Measurements from ENCODE around the gene SLAIN2. TPM values are rescaled to one million over a fixed set of nuclear protein-coding genes. Genes with fewer than 3 reads are reported as not detected.

The SLAIN2 gene
- total RNA-seq, 2 experiments from 2014 or later, result 46.3 to 47.0 TPM

DNA sequence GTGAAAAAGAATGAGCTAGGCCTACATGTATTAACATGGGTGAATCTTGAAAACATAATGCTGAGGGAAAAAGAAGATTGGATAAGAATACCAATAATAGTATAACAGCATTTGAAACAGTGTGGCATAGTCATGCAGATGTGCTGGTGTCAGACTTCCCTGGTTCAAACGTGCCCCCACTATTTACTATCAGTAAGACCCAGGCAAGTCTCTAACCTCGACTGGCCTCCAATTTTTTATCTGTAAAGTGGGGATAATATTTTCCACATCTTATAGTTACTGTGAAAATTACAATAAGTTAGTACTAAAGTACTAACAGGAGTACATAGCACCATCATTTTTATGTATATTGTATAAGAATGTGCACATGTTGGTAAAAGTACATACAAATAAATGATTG, 17.0 kb upstream of the SLAIN2 start:
- H3K36me3 ChIP-seq (ENCODE audit: insufficient read depth, low read length), result no peaks in the 10 kb centered on the region
- no peak for DNase-seq
- TF ChIP-seq, protein P1, sequence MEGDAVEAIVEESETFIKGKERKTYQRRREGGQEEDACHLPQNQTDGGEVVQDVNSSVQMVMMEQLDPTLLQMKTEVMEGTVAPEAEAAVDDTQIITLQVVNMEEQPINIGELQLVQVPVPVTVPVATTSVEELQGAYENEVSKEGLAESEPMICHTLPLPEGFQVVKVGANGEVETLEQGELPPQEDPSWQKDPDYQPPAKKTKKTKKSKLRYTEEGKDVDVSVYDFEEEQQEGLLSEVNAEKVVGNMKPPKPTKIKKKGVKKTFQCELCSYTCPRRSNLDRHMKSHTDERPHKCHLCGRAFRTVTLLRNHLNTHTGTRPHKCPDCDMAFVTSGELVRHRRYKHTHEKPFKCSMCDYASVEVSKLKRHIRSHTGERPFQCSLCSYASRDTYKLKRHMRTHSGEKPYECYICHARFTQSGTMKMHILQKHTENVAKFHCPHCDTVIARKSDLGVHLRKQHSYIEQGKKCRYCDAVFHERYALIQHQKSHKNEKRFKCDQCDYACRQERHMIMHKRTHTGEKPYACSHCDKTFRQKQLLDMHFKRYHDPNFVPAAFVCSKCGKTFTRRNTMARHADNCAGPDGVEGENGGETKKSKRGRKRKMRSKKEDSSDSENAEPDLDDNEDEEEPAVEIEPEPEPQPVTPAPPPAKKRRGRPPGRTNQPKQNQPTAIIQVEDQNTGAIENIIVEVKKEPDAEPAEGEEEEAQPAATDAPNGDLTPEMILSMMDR (IDR thresholded peaks at IDR 0.05), result no peak
- intact Hi-C loops (cut with DNase I, micrococcal nuclease), result no loop called here
- no peak overlapping the region for H3K4me3 ChIP-seq (ENCODE audit: low read length)
- H3K27ac Mint-ChIP-seq, result no peak overlapping the region
- H3K4me3 Mint-ChIP-seq, result no peak overlapping the region
- no peaks in the 10 kb centered on the region for H3K4me1 Mint-ChIP-seq (ENCODE audit: low read depth)
- CTCF ChIA-PET, result no interaction called here
- H3K27me3 Mint-ChIP-seq, result no peaks in the 10 kb centered on the region
- H3K27me3 ChIP-seq (ENCODE audit: control insufficient read depth in 1 of 2, insufficient read depth in 2 of 2, low read length in 2 of 2), result peaks cover 0 to 3% of the 10 kb centered on the region in 2 experiments
- H3K27ac ChIP-seq (ENCODE audit: low read depth in 1 of 2, low read length in 2 of 2), result no peak overlapping the region
- no peak for ATAC-seq (ENCODE audit: poor library complexity)
- H3K9me3 Mint-ChIP-seq, result no peaks in the 10 kb centered on the region
- no peaks in the 10 kb centered on the region for H3K9me3 ChIP-seq (ENCODE audit: control insufficient read depth in 1 of 2, insufficient read depth in 1 of 2, low read length in 2 of 2)
- POLR2A ChIA-PET, result no interaction called here
- no peaks in the 10 kb centered on the region for H3K36me3 Mint-ChIP-seq (ENCODE audit: low read depth)
- H3K4me1 ChIP-seq (ENCODE audit: insufficient read depth, low read length), result no peaks in the 10 kb centered on the region

DNA sequence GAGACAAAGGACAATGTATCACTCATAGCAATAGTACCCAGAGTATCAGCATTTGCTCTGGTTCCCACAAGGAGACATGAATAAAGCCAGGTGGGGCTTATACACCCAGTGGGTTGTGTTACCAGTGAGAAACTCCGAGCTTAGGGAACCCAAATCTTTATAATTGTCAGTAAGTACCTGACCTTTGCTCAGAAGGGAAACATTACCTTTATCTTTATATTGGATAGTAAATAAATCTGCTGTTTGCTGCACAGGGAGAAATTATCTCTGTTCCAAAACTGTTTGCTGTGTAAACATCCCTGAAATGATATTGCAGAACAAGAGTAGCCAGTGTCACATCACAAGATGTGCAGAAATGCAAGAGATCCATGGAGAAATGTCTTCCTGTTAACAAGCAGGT, 12.1 kb upstream of the SLAIN2 start:
- H3K27ac ChIP-seq (ENCODE audit: low read depth in 1 of 2, low read length in 2 of 2), result no peak overlapping the region
- CTCF ChIA-PET, result interaction anchor here (0.6 kb wide), 1 partner anchor 43 kb away, joined by 4 read pairs; no protein-coding TSS in a partner anchor
- POLR2A ChIA-PET, result interaction anchor here (0.7 kb wide), 1 partner anchor 442 kb away, joined by 4 read pairs; no protein-coding TSS in a partner anchor
- Mint-ChIP-seq H3K36me3 (ENCODE audit: low read depth) (no peaks in the 10 kb centered on the region), H3K9me3 (no peaks in the 10 kb centered on the region), H3K4me3 (no peak overlapping the region), H3K27me3 (no peaks in the 10 kb centered on the region), H3K4me1 (ENCODE audit: low read depth) (no peaks in the 10 kb centered on the region), H3K27ac (no peak overlapping the region)
- intact Hi-C loops (cut with DNase I, micrococcal nuclease), result no loop called here
- no peaks in the 10 kb centered on the region for H3K4me1 ChIP-seq (ENCODE audit: insufficient read depth, low read length)
- H3K4me3 ChIP-seq (ENCODE audit: low read length), result no peak overlapping the region
- H3K9me3 ChIP-seq (ENCODE audit: control insufficient read depth in 1 of 2, insufficient read depth in 1 of 2, low read length in 2 of 2), result no peaks in the 10 kb centered on the region
- ATAC-seq (ENCODE audit: poor library complexity), result no peak
- TF ChIP-seq, protein P1 (IDR thresholded peaks at IDR 0.05), result no peak
- DNase-seq, result no peak
- H3K36me3 ChIP-seq (ENCODE audit: insufficient read depth, low read length), result no peaks in the 10 kb centered on the region
- H3K27me3 ChIP-seq (ENCODE audit: control insufficient read depth in 1 of 2, insufficient read depth in 2 of 2, low read length in 2 of 2), result peaks cover 0 to 6% of the 10 kb centered on the region in 2 experiments

DNA sequence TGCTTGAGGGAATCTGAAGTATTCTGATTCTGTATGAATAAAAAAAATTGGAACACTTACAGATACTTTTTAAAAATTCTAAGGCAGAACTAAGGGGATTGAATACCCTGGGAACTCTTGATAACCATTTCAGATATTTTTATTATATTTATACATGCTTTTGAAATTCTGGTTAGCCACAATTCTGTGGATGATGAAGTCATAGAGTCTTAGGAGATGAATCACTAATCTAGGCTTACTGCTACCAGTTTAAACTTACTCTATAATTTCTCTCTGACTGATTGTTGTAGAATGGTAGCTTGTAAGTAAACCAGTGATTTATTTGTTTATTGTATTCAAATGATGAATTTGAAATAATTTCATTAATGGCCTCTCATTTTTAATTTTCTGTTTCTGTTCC, 11.4 kb upstream of the SLAIN2 start:
- no peaks in the 10 kb centered on the region for H3K4me1 Mint-ChIP-seq (ENCODE audit: low read depth)
- CTCF ChIA-PET, result no interaction called here
- POLR2A ChIA-PET, result no interaction called here

More for the DNA sequence above, 11.4 kb upstream of the SLAIN2 start:
- no peak overlapping the region for H3K4me3 ChIP-seq (ENCODE audit: low read length)
- no peak overlapping the region for H3K27ac ChIP-seq (ENCODE audit: low read depth in 1 of 2, low read length in 2 of 2)
- peaks cover 0 to 6% of the 10 kb centered on the region in 2 experiments for H3K27me3 ChIP-seq (ENCODE audit: control insufficient read depth in 1 of 2, insufficient read depth in 2 of 2, low read length in 2 of 2)
- no peaks in the 10 kb centered on the region for H3K4me1 ChIP-seq (ENCODE audit: insufficient read depth, low read length)
- H3K9me3 ChIP-seq (ENCODE audit: control insufficient read depth in 1 of 2, insufficient read depth in 1 of 2, low read length in 2 of 2), result no peaks in the 10 kb centered on the region
- Mint-ChIP-seq H3K4me3 (no peak overlapping the region), H3K27ac (no peak overlapping the region), H3K9me3 (no peaks in the 10 kb centered on the region), H3K36me3 (ENCODE audit: low read depth) (no peaks in the 10 kb centered on the region), H3K27me3 (no peaks in the 10 kb centered on the region)
- DNase-seq (no peak), ATAC-seq (ENCODE audit: poor library complexity) (no peak)
- H3K36me3 ChIP-seq (ENCODE audit: insufficient read depth, low read length), result no peaks in the 10 kb centered on the region
- intact Hi-C loops (cut with DNase I, micrococcal nuclease), result loop anchor here in 1 of 2 experiments (10.0 kb wide), 1 partner anchor 865 kb away; the partner anchor contains the start of gene COMMD8
- TF ChIP-seq, protein P1 (IDR thresholded peaks at IDR 0.05), result no peak
